K562 (cell line): ENCODE results near the gene EPHB1. TPM values are rescaled to one million over a fixed set of nuclear protein-coding genes. Genes with fewer than 3 reads are reported as not detected.

Source experiments
- ATAC-seq: fragments of 200-7000 bp; cut with Tn5 transposase; 3 replicates; pipeline ENCODE4 v1.9.1; 2020; ENCODE audit warnings: moderate library complexity
- BruUV-seq: library from RNA; stranded (reverse); fragments of 400-500 nt; replicated peaks from 2 replicates; lab custom pipeline; 2021; lab: Mats Ljungman, UMichigan
- CTCF ChIA-PET: fragments of 300-600 bp; formaldehyde crosslinking; extraction: SDS; loops from one replicate; lab custom pipeline; 2021; ENCODE audit warnings: low intra/inter-chr PET ratio; lab: Yijun Ruan, JAX
- POLR2A ChIA-PET: fragments of 300-600, 350-650 bp; sonication (Branson Sonifier 250); formaldehyde crosslinking; extraction: SDS; loops from one replicate; lab custom pipeline; 2021; ENCODE audit warnings: antibody characterized with exemption, inconsistent platforms; lab: Yijun Ruan, JAX
- DNase-seq, 4 experiments: peaks; one replicate each; pipeline versions ENCODE4 v3.0.0 to v3.0.0-alpha.2; 2011 to 2018; ENCODE audit warnings: low spot score in 3 of 4, mixed read lengths in 3 of 4; ENCODE audit errors: extremely low read depth in 1 of 4
- FAIRE-seq: peaks from 2 replicates; lab custom pipeline; 2011; peaks lifted over from hg19 to GRCh38; lab: Jason Lieb, UNC
- H2AFZ ChIP-seq: 2 replicates; pipeline ENCODE4 v1.6.0; 2011; ENCODE audit warnings: low read depth, low read length, control low read depth, inconsistent platforms
- H3K27ac ChIP-seq: fragments of 200-600 bp; 3 replicates; pipeline ENCODE4 v1.8.0; 2011; ENCODE audit warnings: low read depth, mild to moderate bottlenecking, control low read depth, inconsistent platforms, low read length, moderate library complexity, mixed read lengths; ENCODE audit errors: extremely low read depth
- H3K27me3 ChIP-seq, 2 experiments: fragments of 300-600 bp in 1 of 2; 2 replicates in 1 of 2; 3 replicates in 1 of 2; pipeline versions ENCODE4 v1.6.0 to v1.8.0; 2011; ENCODE audit warnings: inconsistent platforms in 2 of 2, low read length in 2 of 2, mild to moderate bottlenecking in 1 of 2, mixed read lengths in 1 of 2, moderate library complexity in 1 of 2; ENCODE audit not compliant: control insufficient read depth in 2 of 2, insufficient read depth in 2 of 2
- H3K36me3 ChIP-seq: fragments of 300-600 bp; 3 replicates; pipeline ENCODE4 v1.8.0; 2011; ENCODE audit warnings: mild to moderate bottlenecking, low read length, inconsistent platforms; ENCODE audit not compliant: control insufficient read depth, insufficient read depth
- H3K4me1 ChIP-seq, 2 experiments: fragments of 200-600 bp in 1 of 2; replicated peaks in 1 of 2; 2 replicates in 1 of 2; 3 replicates in 1 of 2; pipeline versions ENCODE4 v1.5.1 to v1.8.0; 2011; ENCODE audit warnings: inconsistent platforms in 2 of 2, low read length in 2 of 2, mild to moderate bottlenecking in 1 of 2, mixed read lengths in 1 of 2, moderate library complexity in 1 of 2; ENCODE audit not compliant: control insufficient read depth in 2 of 2, insufficient read depth in 2 of 2
- H3K4me2 ChIP-seq: 2 replicates; pipeline ENCODE4 v1.6.1; 2011; ENCODE audit warnings: low read length, control low read depth, inconsistent platforms, mixed read lengths; ENCODE audit not compliant: insufficient read depth
- H3K4me3 ChIP-seq: fragments of 200-600 bp; sonication (generic), shearing (Covaris generic); 2 replicates; pipeline ENCODE4 v1.5.1; 2016; ENCODE audit warnings: control low read depth, inconsistent platforms
- H3K79me2 ChIP-seq: fragments of 200-600 bp; 3 replicates; pipeline ENCODE4 v1.8.0; 2011; ENCODE audit warnings: low read length, inconsistent platforms; ENCODE audit not compliant: control insufficient read depth, insufficient read depth
- H3K9ac ChIP-seq, 2 experiments: 2 replicates each; pipeline versions ENCODE4 v1.6.0 to v1.6.1; 2011; ENCODE audit warnings: low read depth in 2 of 2, low read length in 2 of 2, control low read depth in 1 of 2, inconsistent platforms in 1 of 2, mild to moderate bottlenecking in 1 of 2, mixed read lengths in 1 of 2; ENCODE audit not compliant: insufficient read depth in 1 of 2
- H3K9me1 ChIP-seq: one replicate; pipeline ENCODE4 v1.6.0; 2011; ENCODE audit warnings: inconsistent platforms, mild to moderate bottlenecking, low read length, moderate library complexity; ENCODE audit not compliant: control insufficient read depth, insufficient read depth
- H3K9me3 ChIP-seq: replicated peaks from 2 replicates; pipeline ENCODE4 v1.5.1; 2011; ENCODE audit warnings: low read depth, low read length, inconsistent platforms; ENCODE audit not compliant: control insufficient read depth, insufficient read depth
- H4K20me1 ChIP-seq: replicated peaks from 2 replicates; pipeline ENCODE4 v1.6.1; 2011; ENCODE audit warnings: low read length, inconsistent platforms, mixed read lengths; ENCODE audit not compliant: control insufficient read depth, insufficient read depth
- BHLHE40 ChIP-seq: IDR thresholded peaks from 2 replicates; pipeline ENCODE4 v1.6.1; 2011; ENCODE audit warnings: low read length, improper control_type of control experiment
- ELF4 ChIP-seq: fragments of 450-650 bp; formaldehyde crosslinking; IDR thresholded peaks from 2 replicates; pipeline ENCODE4 v1.4.0; 2022; ENCODE audit warnings: missing genetic modification characterization
- SMAD1 ChIP-seq: fragments of 150-350 bp; IDR thresholded peaks from 2 replicates; pipeline ENCODE4 v1.6.1; 2014; ENCODE audit warnings: low read length, low read depth; ENCODE audit not compliant: partially characterized antibody
- WGBS: fragments of 100-300 bp; shearing (Covaris generic); methylation state at CpG from one replicate; pipeline ENCODE4 v1.1.6; 2016; ENCODE audit warnings: low coverage, mixed read lengths; ENCODE audit not compliant: insufficient coverage; ENCODE audit errors: missing lambda C conversion rate; 5-methylcytosine and 5-hydroxymethylcytosine counted together
- in situ Hi-C: fragments of 300-500 bp; cut with MboI; formaldehyde crosslinking; loops from 4 replicates; pipeline ENCODE4 v1.15.0; 2018; ENCODE audit warnings: inconsistent platforms, mixed read lengths
- intact Hi-C: fragments of 100-400 bp; cut with micrococcal nuclease; formaldehyde crosslinking; loops from 2 replicates; pipeline ENCODE4 v1.14.2; 2022
- polyA plus RNA-seq, 8 experiments: library from polyadenylated mRNA; depleted of rRNA in 4 of 8; stranded (reverse) in 5 of 8; unstranded in 3 of 8; fragments of >200 nt; fragmentation: Nextera tagmentation in 2 of 8; fragmentation: Illumina TruSeq in 1 of 8; extraction: Ambion mirVana in 2 of 8; extraction: Trizol in 1 of 8; gene quantifications; 2 replicates each; pipeline versions ENCODE4 v1.2.1 to v1.2.3, GENCODE V29; 2011 to 2014; ENCODE audit warnings: inconsistent platforms in 1 of 8, missing spikeins in 1 of 8
- total RNA-seq, 7 experiments: library from RNA; depleted of rRNA in 6 of 7; stranded (reverse); fragments of >200 nt in 6 of 7; fragmentation: Illumina TruSeq in 2 of 7; extraction: Trizol in 2 of 7; gene quantifications; 2 replicates each; pipeline versions ENCODE4 v1.2.1 to v1.2.3, GENCODE V29; 2011 to 2021; ENCODE audit warnings: low replicate concordance in 1 of 7
- TF ChIP-seq, protein P1 (sequence below): sonication (generic); IDR thresholded peaks from 2 replicates; pipeline ENCODE4 v1.6.1; 2016
- TF ChIP-seq, protein P2 (sequence below), 3 experiments: IDR thresholded peaks in 2 of 3; conservative IDR thresholded peaks in 1 of 3; 2 replicates each; pipeline ENCODE4 v1.5.1; 2011 to 2012; ENCODE audit warnings: low read length in 3 of 3, mild to moderate bottlenecking in 3 of 3, control low read depth in 2 of 3, improper control_type of control experiment in 1 of 3, inconsistent platforms in 1 of 3, low read depth in 1 of 3, mixed read lengths in 1 of 3, moderate library complexity in 1 of 3; ENCODE audit not compliant: insufficient read depth in 2 of 3
- TF ChIP-seq, protein P3 (sequence below): sonication (generic); formaldehyde crosslinking; IDR thresholded peaks from 2 replicates; pipeline ENCODE4 v1.8.1; 2023; ENCODE audit warnings: mild to moderate bottlenecking, missing genetic modification reagents

Gene EPHB1
- total and polyA plus RNA-seq, 9 of the 15 experiments (the other 6 are each of a cell fraction or from before 2014, with no cell fraction given), result 0.29 TPM; not detected in 8

DNA sequence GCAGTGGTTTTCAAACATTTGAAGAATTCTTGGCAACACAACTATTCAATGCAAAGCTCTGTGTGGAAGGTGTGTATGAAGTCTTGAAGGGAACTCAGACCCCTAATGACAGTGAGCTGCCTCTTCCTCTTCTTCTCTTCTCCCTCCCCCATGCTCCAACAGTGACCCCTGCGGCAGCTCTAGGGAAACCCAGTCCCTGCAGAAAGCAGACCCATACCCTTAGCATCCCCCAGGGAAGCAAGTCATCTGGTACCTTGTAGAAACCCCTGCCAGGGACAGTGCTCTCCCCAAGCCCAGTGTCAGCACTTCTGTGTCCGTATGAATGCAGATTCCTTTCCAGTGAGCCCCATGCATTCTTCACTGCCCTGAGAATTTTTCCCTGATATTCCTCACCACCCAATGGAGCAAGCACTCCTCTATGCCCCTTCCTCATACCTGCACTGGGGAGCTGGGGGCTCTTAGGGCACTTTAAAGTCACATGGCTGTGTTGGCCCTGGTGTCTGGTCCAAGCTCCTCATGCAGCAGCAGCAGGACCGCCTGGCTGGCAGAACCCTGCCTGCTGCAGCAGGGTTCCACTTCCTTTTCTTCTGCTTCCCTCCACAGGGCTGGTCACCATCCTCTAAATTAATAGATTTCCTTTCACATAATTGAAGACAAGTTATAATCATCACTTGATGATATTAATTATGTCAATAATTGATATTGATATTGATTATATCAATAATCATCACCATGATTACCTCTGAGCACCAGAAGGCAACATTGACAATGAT is 442.5 kb downstream of the EPHB1 start:
- no peak overlapping the region for H3K27ac ChIP-seq
- FAIRE-seq (no peak), ATAC-seq (no peak), DNase-seq (peak in 2 of 4 experiments; percentile 5 to 6)
- no peak overlapping the region for H3K9ac ChIP-seq
- H3K9me1 ChIP-seq, result no peaks in the 10 kb centered on the region
- H3K27me3 ChIP-seq, result no peaks in the 10 kb centered on the region
- in situ Hi-C loops (no loop called here), intact Hi-C loops (no loop called here)
- H3K4me3 ChIP-seq, result no peak overlapping the region
- no peak overlapping the region for H2AFZ ChIP-seq
- 0% methylated on average over 3 of the region's 3 CpGs for WGBS
- no peaks in the 10 kb centered on the region for H3K9me3 ChIP-seq
- H4K20me1 ChIP-seq, result no peaks in the 10 kb centered on the region
- no peaks in the 10 kb centered on the region for H3K36me3 ChIP-seq
- H3K4me2 ChIP-seq, result no peak overlapping the region
- ChIA-PET POLR2A (interaction anchor here (0.6 kb wide), 1 partner anchor 531 kb away, joined by 3 read pairs; no protein-coding TSS in a partner anchor), CTCF (no interaction called here)
- no peaks in the 10 kb centered on the region for H3K4me1 ChIP-seq
- H3K79me2 ChIP-seq, result no peaks in the 10 kb centered on the region
- BruUV-seq, result no TSS peak
- TF ChIP-seq, protein P1, sequence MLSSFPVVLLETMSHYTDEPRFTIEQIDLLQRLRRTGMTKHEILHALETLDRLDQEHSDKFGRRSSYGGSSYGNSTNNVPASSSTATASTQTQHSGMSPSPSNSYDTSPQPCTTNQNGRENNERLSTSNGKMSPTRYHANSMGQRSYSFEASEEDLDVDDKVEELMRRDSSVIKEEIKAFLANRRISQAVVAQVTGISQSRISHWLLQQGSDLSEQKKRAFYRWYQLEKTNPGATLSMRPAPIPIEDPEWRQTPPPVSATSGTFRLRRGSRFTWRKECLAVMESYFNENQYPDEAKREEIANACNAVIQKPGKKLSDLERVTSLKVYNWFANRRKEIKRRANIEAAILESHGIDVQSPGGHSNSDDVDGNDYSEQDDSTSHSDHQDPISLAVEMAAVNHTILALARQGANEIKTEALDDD, result no peak
- no peak for TF ChIP-seq SMAD1
- TF ChIP-seq, protein P2, sequence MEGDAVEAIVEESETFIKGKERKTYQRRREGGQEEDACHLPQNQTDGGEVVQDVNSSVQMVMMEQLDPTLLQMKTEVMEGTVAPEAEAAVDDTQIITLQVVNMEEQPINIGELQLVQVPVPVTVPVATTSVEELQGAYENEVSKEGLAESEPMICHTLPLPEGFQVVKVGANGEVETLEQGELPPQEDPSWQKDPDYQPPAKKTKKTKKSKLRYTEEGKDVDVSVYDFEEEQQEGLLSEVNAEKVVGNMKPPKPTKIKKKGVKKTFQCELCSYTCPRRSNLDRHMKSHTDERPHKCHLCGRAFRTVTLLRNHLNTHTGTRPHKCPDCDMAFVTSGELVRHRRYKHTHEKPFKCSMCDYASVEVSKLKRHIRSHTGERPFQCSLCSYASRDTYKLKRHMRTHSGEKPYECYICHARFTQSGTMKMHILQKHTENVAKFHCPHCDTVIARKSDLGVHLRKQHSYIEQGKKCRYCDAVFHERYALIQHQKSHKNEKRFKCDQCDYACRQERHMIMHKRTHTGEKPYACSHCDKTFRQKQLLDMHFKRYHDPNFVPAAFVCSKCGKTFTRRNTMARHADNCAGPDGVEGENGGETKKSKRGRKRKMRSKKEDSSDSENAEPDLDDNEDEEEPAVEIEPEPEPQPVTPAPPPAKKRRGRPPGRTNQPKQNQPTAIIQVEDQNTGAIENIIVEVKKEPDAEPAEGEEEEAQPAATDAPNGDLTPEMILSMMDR (IDR thresholded peaks at IDR 0.05 in 2 of 3, conservative IDR thresholded peaks at IDR 0.05 in 1 of 3; ENCODE audit: insufficient read depth in 2 of 3, low read depth in 1 of 3, low read length in 3 of 3), result peak in 2 of 3 experiments; percentile 26 to 29; a peak in 3 of 6 replicates
- TF ChIP-seq BHLHE40, result no peak
- TF ChIP-seq, protein P3, sequence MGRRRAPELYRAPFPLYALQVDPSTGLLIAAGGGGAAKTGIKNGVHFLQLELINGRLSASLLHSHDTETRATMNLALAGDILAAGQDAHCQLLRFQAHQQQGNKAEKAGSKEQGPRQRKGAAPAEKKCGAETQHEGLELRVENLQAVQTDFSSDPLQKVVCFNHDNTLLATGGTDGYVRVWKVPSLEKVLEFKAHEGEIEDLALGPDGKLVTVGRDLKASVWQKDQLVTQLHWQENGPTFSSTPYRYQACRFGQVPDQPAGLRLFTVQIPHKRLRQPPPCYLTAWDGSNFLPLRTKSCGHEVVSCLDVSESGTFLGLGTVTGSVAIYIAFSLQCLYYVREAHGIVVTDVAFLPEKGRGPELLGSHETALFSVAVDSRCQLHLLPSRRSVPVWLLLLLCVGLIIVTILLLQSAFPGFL (CRISPR knock-in tag), result no peak
- TF ChIP-seq ELF4 (CRISPR knock-in tag), result no peak
